ENCODE results near the gene C5.

C5 gene

DNA sequence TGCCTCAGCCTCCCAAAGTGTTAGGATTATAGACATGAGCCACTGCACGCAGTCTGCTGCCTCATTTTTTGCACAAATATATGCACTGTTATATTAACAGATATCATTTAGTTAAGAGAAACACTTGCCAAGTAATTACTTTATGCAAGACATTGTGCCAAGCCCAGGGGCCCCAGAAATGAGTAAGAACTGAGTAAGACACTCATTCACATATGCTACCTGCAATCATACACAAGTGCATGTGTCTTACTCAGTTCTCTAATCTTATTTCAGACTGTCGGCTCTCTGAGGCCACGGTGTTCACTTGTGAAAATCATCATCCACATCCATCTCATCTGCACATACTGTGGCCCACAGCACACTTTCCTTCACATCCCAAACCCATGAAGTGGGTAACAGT, 139.4 kb downstream of the C5 start:
- DNase-seq (ENCODE audit: low read depth) = no peak

DNA sequence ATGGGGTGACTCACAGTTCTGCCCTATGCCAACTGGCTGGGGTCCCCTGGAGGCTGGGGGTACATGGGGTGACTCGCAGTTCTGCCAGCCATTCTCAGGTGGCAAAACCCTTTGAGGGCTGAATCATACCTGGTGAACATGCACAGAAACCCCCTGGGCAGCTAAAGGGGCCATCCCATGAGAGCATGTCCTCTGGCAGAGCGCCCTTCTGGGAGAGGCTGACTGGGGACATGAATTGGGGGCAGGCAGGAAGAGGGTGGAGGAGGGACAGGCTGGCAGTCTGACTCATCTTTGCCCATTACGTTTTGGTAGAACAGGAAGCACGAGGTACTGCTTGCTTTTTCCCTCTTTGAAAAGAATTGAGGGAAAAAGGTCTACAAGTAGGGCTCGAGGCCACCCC, 140.2 kb downstream of the C5 start:
- no peak for DNase-seq (ENCODE audit: low read depth)

- no peak for DNase-seq (ENCODE audit: low read depth)
Observed at GRCh38 chr9:120905315-120906164, 144.5 kb downstream of the C5 start.

- DNase-seq (ENCODE audit: low read depth) = no peak
Observed at GRCh38 chr9:120904978-120905301, 145.1 kb downstream of the C5 start.

DNA sequence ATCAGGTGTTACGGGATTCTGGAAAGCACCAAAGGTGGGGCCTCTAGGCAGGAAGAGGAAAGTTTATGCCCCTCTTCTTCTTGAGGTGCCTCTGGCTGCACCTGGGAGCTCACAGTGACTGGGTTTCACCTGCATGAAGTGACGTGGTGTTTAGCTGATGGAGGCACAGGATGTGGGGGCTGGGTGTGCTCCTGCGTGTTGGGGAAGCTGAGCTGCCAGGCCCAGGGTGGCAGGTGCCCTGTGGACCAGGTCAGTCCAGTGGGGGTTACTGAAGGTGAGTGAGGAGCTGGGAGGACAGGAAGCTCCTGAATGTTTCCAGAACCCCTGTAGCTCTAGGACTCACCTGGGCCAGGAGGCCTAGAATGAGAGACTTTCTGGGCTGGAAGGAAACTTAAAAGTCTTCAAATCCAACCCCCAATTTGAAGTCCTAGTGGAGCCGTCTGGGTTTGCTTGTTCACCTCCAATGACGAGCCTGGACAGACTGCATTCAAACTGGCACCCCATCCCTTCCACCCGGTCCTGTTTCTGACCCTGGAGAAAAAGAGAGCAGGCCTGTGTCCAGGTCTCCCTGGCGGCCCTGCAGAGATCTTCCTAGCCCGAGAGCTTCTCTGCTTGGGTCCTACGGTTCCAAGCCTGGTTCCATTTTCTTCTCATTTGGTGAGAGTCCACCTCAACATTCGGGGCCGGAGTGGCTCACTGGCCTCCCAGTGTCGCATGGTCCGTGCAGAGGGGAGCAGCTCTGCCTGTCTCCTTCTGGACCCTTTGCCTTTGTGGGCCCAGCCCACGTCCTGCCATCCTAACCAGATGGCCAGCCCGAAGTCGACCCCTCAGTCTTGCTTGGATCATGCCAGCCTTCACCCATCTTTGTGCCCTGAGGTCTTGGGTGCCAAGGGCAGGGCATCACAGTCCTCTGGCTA, 145.8 kb downstream of the C5 start:
- DNase-seq (ENCODE audit: low read depth) = no peak

GRCh38 chr9:120902569-120903535, 147.2 kb downstream of the C5 start:
- no peak for DNase-seq (ENCODE audit: low read depth)

All from EH (cell line).